Spleen (tissue), 7 donors: Measurements from ENCODE around the gene ATP5PO.

ENCODE experiments used
- CTCF ChIP-seq, 11 experiments: fragments of 200-600 bp in 7 of 11; fragments of 450-650 bp in 4 of 11; sonication (generic) in 4 of 11; IDR thresholded peaks in 8 of 11; conservative IDR thresholded peaks in 3 of 11; 1 replicate in 7 of 11; 2 replicates in 4 of 11; pipeline versions ENCODE4 v1.4.0 to v1.8.0; 2016 to 2021; ENCODE audit warnings: antibody characterized with exemption in 11 of 11, inconsistent platforms in 4 of 11, mild to moderate bottlenecking in 1 of 11
- POLR2A ChIP-seq, 3 donors: fragments of 450-650 bp; IDR thresholded peaks; one replicate each; pipeline ENCODE4 v1.5.1; 2017; ENCODE audit warnings: antibody characterized with exemption in 3 of 3, mild to moderate bottlenecking in 1 of 3
- donor health status: DM: no; HTN: no; CAD: no; lungs with moderate emphysema.
- donor health status: DM: no; HTN: no; CAD: no.
- donor health status: DM: no; HTN: no; CAD: no.

GRCh38 chr21:33909756-33910155 is 5.8 kb downstream of the ATP5PO start:
- TF ChIP-seq CTCF (IDR thresholded peaks at IDR 0.05 in 8 of 11, conservative IDR thresholded peaks at IDR 0.05 in 3 of 11) (no peak), POLR2A (IDR thresholded peaks at IDR 0.05) (no peak)
